Fibroblast of villous mesenchyme (primary cell): ENCODE results near the gene RMI2. TPM values are rescaled to one million over a fixed set of nuclear protein-coding genes. Genes with fewer than 3 reads are reported as not detected.

Experiments
- DNase-seq: peaks from one replicate; pipeline ENCODE4 v3.0.0-alpha.2; 2010; ENCODE audit warnings: low read depth
- H3K4me3 ChIP-seq: 2 replicates; pipeline ENCODE4 v1.5.1; 2011; ENCODE audit warnings: low read depth, mild to moderate bottlenecking, low read length
- total RNA-seq: library from RNA; depleted of rRNA; stranded (reverse); fragments of >200 nt; gene quantifications from 2 replicates; pipeline ENCODE4 v1.2.3, GENCODE V29; 2012
- TF ChIP-seq, protein P1 (sequence below): IDR thresholded peaks from 2 replicates; pipeline ENCODE4 v1.5.1; 2012; ENCODE audit warnings: low read depth, mild to moderate bottlenecking, low read length; ENCODE audit not compliant: insufficient read depth

The RMI2 gene
- total RNA-seq, 1 donor, result 5.6 TPM

DNA sequence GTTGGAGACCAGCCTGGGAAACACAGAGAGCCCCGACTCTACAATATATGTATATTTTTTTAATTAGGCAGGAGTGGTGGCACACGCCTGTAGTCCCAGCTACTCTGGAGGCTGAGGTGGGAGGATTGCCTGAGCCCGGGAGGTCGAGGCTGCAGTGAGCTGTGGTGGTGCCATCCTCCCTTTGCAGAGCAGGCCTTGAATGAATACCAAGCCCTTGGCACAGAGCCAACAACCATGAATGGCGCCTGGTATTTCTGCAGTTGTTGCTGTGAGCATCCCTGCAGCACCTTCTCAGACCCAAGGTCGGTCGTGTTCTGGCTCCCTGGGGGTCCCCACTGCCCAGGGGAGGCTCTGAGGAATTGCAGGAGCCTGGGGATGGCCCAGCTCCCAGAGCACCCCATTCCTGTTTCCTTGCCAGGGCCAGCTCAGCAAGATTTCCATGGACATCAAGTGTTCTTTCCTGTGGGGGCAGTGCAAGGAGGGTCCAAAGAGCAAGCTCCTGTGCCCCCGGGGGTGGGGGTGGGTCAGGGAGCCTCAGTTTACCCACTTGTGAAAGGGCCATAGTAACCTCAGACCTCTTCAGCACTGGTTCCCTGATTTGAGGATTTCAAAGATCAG is 25.6 kb upstream of the RMI2 start:
- TF ChIP-seq, protein P1, sequence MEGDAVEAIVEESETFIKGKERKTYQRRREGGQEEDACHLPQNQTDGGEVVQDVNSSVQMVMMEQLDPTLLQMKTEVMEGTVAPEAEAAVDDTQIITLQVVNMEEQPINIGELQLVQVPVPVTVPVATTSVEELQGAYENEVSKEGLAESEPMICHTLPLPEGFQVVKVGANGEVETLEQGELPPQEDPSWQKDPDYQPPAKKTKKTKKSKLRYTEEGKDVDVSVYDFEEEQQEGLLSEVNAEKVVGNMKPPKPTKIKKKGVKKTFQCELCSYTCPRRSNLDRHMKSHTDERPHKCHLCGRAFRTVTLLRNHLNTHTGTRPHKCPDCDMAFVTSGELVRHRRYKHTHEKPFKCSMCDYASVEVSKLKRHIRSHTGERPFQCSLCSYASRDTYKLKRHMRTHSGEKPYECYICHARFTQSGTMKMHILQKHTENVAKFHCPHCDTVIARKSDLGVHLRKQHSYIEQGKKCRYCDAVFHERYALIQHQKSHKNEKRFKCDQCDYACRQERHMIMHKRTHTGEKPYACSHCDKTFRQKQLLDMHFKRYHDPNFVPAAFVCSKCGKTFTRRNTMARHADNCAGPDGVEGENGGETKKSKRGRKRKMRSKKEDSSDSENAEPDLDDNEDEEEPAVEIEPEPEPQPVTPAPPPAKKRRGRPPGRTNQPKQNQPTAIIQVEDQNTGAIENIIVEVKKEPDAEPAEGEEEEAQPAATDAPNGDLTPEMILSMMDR, result no peak
- no peak overlapping the region for H3K4me3 ChIP-seq
- no peak for DNase-seq

GRCh38 chr16:11320170-11320569 is 25.1 kb upstream of the RMI2 start:
- no peak overlapping the region for H3K4me3 ChIP-seq
- TF ChIP-seq, protein P1, result no peak
- no peak for DNase-seq

GRCh38 chr16:11321662-11322061 is 23.6 kb upstream of the RMI2 start:
- no peak overlapping the region for H3K4me3 ChIP-seq
- DNase-seq, result no peak
- TF ChIP-seq, protein P1, result no peak

DNA sequence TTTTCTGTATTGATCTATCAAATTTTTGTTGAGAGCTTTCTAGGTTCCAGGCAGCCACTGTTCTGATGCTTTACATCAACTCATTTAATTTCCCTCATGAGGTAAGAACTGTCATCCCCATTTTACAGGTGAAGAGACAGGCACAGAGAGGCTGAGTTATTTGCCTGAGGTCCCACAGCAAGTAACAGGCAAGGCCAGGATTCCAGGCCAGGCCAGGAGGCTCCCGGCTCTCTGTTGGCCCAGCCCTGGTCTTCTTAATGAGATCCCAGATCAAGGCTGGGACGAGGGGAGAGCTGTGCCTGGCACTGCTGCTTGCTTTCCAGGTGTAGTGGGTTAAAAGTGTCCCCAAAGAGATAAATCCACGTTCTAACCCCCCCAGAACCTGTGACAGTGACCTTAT is 22.4 kb upstream of the RMI2 start:
- H3K4me3 ChIP-seq, result no peak overlapping the region
- TF ChIP-seq, protein P1, result no peak
- no peak for DNase-seq

DNA sequence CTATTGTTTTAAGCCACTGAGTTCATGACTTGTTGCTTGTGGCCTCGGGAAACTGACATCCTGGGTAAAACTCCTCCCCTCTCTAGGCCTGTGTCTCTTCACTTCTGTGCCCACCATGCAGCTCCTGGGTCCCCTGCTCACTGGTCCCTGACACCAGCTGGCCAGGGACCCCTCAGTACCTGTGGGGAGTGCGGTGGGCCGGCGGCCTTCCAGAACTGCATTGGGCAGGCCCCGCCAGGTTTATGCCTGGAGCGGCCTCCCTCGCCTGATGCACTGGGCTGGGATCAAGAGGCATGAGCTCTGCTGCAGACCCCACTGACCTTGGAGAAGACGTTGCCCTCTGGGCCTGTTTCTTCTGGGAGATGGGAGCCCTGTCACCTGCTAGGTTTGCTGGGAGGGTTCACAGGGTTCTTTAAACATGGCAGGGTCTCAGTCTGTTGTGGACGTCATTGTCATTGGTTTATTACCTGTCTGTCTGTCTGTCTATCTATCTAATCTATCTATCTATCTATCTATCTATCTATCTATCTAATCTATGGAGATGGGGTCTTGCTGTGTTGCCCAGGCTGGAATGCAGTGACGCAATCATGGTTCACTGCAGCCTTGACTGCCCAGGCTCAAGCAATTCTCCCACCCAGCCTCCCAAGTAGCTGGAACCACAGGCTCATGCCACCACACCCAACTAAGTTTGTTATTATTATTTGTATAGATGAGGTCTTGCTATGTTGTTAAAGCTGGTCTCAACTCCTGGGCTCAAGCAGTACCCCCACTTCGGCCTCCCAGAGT is 21.5 kb upstream of the RMI2 start:
- no peak for DNase-seq
- H3K4me3 ChIP-seq, result no peak overlapping the region
- TF ChIP-seq, protein P1, result no peak

DNA sequence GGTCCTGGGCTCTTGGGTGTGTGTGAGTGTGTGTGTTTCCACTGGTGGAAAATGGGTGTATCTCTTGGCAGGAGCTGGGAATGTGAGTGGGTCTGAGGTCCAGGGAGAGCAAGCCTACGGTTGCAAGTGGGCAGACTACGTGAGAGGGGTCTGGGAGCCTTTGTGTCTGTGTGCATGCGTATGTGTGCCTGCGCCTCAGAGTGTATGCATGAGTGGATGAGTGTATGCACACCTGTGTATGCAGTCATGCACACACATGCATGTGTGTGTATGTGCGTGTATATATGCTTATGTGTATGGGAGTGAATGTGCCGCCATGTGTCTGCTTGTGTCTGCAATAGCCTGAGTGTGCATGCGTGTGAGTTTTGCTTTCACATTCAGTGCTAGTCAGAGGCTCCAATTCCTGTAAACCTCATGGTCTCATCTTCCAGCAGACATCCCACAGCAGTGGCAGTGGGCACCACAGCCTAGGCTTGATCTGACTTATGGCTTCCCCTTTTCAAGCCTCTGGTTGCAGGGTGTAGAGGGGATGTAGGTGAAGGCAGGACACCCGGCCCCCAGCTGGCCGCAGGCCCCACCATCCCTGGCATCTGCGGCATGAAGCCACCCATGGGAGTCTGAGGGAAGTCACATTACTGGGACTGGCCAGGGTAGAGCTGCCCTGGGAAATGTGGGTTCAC is 19.7 kb upstream of the RMI2 start:
- DNase-seq, result no peak
- no peak overlapping the region for H3K4me3 ChIP-seq
- TF ChIP-seq, protein P1, result no peak
